GM12874 (cell line): Measurements from ENCODE around the gene TMEM186.

Experiments
- CTCF ChIP-seq: IDR thresholded peaks from 2 replicates; pipeline ENCODE4 v1.5.1; 2011; ENCODE audit warnings: low read depth, mild to moderate bottlenecking, control low read depth, low read length, moderate library complexity; ENCODE audit not compliant: insufficient read depth

Gene TMEM186

GRCh38 chr16:8828541-8829165 lies 31.2 kb upstream of the TMEM186 start:
- no peak for TF ChIP-seq CTCF

DNA sequence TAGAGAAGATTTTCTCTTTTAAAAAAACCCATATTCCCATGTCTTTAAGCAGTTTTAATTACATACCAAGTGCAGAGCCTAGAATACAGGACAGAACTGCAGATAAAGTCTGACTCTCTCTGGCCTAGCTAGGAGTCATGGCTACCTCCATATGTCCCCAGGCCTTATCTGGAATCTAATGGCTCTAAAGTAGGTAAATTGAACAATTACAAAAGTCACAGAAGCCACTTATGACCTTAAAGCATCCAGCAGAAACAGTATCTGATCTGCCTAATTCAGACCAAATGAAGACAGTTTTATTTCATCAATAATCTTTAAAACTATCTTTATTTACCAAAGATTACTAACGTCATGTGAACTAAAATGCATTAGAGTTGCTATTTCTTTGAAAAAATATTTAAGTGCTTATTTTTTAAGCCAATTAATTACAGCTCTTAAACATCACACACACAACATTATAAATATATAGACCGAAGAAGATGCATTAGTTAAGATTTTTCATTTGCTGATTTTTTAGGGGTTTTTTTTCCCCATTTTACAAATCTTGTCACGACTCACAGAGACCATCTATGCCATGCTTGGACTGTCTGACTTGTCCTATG lies 28.9 kb upstream of the TMEM186 start:
- no peak for TF ChIP-seq CTCF

- TF ChIP-seq CTCF, result no peak
Observed at GRCh38 chr16:8822403-8822802, 25.0 kb upstream of the TMEM186 start.

- no peak for TF ChIP-seq CTCF
Observed at GRCh38 chr16:8819411-8820034, 22.1 kb upstream of the TMEM186 start.

- TF ChIP-seq CTCF, result no peak
Observed at GRCh38 chr16:8818504-8819270, 21.2 kb upstream of the TMEM186 start.

DNA sequence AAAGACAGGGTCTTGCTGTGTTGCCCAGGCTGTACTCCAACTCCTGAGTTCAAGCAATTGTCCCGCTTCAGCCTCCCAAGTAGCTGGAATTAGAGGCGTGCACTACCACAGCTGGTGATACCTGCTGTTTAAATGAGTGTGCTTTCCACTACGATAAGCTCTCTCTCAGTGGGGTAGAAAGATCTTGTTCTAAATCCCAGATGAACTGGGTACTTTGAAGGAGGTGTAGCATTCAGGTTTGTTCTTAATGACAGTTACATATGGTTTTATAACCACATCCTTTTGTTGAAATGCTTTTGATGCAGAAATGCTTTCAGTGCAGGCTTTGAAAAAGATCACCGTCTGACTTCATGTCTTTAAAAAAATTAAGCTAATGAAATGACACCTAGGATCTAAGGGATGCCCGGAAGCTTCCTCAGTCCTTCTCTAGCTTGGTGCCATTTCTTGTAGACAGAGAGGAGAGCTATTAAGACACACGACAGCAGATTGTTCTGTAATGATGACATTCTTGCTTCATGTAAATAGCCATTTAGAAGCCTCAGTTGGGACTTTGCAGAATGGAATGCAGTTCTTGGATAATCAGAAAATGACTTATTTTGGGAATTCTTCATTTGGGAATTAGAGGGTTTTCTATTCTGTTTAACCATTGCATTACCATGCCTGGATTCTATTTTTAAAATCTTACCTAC lies 19.7 kb upstream of the TMEM186 start:
- TF ChIP-seq CTCF, result no peak
